IPS-11a (cell line): ENCODE measurements around the gene ARG2.

Experiments
- H3K4me3 ChIP-seq: one replicate; pipeline ENCODE4 v1.5.1; 2013; ENCODE audit warnings: low read depth, low read length, control low read depth

Gene ARG2

DNA sequence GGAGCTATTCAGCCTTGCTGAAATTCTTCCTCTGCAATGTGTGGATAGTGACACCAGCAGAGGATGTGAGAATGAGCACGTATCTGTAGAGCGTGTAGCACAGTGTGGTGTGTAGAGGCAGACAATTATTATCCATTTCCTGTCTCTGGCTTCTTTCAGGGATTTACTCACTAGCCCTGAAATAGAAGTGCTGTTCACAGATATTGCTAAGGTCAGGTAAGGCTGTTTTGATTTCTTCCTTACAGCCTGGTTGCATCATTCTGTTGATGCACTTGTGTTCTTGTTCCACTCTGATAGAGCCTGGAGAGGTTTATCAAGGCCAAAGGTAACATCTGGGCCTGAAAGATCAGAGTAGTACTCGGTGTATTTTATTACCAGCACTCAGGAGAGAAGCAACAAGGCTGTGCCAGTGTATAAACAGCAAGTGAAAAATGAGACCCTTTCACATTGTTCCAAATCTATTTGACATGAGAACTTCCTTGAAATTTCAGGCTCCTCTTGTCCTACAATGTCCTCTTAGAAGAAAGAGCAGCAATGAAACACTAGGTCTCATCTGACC is 16.7 kb downstream of the ARG2 start:
- H3K4me3 ChIP-seq = no peak overlapping the region

GRCh38 chr14:67638642-67639041 is 18.9 kb downstream of the ARG2 start:
- H3K4me3 ChIP-seq = no peak overlapping the region

DNA sequence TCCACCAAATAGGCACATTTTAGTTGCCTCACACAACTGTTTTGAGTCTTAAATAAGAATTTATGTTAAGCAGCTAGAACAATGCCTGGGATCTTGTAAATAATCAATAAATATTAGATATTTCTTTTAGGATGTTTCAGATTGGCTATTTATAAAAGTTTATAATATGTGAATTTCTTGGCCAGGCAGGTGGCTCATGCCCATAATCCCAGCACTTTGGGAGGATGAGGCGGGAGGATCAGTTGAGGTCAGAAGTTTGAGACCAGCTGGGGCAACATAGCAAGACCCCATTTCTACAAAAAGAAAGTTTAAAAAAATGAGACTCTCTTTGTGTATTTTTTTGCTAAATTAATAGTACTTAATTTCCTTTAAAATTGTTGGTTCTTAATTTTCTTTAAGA is 21.8 kb downstream of the ARG2 start:
- no peak overlapping the region for H3K4me3 ChIP-seq

GRCh38 chr14:67641902-67642749 is 22.4 kb downstream of the ARG2 start:
- no peak overlapping the region for H3K4me3 ChIP-seq

- no peak overlapping the region for H3K4me3 ChIP-seq
Observed at GRCh38 chr14:67643713-67644112, 24.0 kb downstream of the ARG2 start.

DNA sequence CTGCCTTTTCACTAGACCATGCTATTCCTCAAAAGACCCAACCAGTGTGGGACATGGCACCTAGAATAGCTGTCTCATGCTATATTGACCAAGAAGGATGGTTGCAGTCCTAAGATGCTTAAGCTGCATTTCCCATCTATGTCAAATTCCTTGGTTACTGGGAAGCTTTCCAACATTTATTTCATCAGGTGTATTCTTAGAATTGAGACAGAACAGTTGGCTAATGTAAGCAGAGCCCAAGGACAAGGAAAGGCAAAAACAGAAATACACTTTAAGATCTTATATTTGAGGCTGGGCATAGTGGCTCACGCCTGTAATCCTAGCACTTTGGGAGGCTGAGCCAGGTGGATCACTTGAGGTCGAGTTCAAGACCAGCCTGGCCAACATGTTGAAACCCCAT is 24.7 kb downstream of the ARG2 start:
- H3K4me3 ChIP-seq = no peak overlapping the region

DNA sequence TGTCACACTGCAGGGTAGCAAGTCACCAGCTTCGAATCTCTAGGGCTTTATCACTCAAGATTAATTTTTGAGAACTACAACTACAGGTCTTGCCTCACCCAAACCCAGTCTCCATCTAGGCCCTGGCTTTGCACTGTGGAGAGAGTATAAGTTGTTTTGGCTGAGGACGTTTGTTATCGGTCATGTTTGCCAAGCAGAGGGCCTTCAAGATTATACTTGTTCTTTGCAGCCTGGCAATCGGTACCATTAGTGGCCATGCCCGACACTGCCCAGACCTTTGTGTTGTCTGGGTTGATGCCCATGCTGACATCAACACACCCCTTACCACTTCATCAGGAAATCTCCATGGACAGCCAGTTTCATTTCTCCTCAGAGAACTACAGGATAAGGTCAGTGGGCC is 25.7 kb downstream of the ARG2 start:
- no peak overlapping the region for H3K4me3 ChIP-seq

DNA sequence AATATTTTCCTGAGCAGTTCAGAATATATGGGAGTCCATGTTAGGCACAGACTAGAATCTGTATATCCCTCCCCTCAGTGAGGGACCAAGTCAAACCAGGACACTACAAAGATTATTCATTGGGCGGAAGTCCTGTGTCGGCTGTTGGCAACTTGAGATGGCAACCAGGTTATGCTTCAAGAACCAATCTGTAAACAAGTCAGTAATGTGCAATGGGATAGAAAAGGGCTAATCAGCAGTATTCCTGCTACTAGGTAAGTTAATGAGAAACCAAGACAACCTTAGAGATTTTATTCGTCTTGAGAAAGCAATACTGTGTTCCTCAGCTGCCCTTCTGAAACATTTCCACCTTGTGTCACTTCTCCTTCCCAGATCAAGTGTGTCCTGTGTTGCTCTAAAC is 26.4 kb downstream of the ARG2 start:
- H3K4me3 ChIP-seq = no peak overlapping the region

DNA sequence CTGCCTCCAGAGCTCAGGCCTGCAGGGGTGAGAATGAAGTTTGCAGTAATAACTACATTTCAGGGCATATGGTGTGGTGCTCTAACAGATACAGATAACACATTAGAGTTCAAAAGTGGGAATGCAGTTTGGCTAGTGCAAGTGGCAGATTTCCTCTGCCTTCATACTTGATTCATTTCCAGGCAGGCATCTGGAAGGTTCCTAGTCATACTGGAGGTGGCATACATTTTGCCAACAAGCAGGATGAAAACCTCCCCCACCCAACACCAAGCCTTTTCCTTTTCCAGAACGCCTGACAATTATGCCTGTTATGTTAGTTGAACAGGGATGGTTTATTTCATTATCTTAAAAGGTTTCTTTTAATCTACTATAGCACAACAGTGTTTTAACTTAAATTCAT is 30.4 kb downstream of the ARG2 start:
- H3K4me3 ChIP-seq = no peak overlapping the region

- H3K4me3 ChIP-seq = no peak overlapping the region
Observed at GRCh38 chr14:67650694-67651093, 31.0 kb downstream of the ARG2 start.

DNA sequence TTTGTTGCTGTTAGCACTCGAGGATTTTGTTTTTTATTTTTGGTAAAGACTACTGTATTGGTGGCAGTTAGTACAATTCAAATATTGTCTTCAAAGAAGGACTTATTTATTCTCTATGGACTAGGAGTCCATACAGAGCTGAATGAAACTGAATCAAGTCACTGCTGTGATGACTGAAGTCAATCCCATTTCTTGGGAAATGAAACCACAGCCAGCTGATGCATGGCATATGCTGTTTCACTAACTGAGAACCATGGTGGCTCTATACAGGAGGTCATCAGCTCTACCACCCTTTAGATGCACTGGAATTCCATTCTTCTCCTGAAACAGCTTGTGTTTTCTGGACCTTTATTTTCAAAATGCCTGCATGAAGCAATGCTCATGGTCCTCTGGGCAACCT is 32.5 kb downstream of the ARG2 start:
- H3K4me3 ChIP-seq = no peak overlapping the region

DNA sequence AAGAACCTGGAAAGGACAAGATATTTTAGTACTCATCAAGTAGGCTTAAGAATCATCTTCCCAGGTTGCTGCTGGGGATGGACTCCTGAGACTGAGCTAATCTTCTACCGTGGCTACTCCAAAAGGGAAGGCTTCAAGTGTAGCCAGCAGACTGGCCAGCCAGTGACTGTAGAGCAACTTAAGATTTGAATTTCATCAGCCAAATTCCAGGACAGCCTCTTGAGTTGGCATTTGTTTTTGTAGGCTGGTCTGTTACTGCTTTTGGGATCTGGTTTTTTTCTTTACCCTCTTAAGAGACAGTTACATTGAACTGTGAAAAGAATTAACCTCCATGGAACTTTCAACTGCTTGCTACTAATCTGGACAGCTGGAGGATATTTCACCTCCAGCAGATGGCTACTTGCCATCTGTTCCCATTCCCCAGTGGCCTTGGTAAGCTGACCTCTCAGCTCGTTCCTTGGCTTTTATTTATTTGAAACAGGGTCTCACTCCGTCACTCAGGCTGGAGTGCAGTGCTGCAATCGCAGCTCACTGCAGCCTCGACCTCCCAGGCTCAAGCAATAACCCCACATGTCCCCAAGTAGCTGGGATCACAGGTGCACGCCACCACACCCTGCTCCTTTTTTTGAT is 34.0 kb downstream of the ARG2 start:
- no peak overlapping the region for H3K4me3 ChIP-seq

DNA sequence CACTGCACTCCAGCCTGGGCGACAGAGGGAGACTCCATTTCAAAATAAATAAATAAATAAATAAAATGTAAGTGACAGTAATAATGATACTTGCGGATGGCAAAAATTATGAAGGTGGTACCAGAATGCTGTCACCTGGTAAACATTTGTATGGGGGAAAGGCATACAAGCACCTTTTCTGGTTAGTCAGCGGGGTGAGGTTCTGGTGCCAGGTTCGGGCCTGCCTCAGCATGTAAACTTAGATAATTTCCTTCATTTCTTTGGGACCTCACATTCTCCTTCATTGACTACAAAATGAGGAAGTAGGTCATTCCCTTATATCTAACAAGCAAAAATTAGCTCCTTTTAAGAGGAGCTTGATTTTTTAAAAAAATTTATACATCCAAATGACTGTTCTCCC is 43.9 kb downstream of the ARG2 start:
- no peak overlapping the region for H3K4me3 ChIP-seq

- no peak overlapping the region for H3K4me3 ChIP-seq
Observed at GRCh38 chr14:67665868-67666267, 46.1 kb downstream of the ARG2 start.

- no peak overlapping the region for H3K4me3 ChIP-seq
Observed at GRCh38 chr14:67666750-67667449, 47.2 kb downstream of the ARG2 start.

GRCh38 chr14:67668559-67668958 is 48.8 kb downstream of the ARG2 start:
- no peak overlapping the region for H3K4me3 ChIP-seq

DNA sequence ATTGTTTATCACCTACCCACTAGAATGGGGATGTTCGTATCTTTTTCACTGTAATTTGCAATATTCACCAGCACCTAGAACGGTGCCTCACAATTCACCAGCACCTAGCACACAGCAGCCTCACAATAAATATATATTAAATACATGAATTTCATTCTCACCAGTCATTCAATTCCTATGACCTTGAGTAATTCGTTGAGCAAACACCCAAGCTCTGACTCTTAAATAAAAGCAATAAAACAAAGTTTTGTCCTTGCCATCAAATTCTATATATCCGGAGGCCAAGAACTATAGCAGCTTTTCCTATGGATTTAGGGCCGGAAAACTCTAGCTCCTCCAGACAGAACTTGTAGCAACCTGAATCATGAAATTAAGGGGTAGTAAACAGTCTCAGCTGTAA is 53.7 kb downstream of the ARG2 start:
- peak overlapping the region; percentile 82 for H3K4me3 ChIP-seq

GRCh38 chr14:67674139-67674479 is 54.4 kb downstream of the ARG2 start:
- H3K4me3 ChIP-seq = peak overlapping the region; percentile 82

DNA sequence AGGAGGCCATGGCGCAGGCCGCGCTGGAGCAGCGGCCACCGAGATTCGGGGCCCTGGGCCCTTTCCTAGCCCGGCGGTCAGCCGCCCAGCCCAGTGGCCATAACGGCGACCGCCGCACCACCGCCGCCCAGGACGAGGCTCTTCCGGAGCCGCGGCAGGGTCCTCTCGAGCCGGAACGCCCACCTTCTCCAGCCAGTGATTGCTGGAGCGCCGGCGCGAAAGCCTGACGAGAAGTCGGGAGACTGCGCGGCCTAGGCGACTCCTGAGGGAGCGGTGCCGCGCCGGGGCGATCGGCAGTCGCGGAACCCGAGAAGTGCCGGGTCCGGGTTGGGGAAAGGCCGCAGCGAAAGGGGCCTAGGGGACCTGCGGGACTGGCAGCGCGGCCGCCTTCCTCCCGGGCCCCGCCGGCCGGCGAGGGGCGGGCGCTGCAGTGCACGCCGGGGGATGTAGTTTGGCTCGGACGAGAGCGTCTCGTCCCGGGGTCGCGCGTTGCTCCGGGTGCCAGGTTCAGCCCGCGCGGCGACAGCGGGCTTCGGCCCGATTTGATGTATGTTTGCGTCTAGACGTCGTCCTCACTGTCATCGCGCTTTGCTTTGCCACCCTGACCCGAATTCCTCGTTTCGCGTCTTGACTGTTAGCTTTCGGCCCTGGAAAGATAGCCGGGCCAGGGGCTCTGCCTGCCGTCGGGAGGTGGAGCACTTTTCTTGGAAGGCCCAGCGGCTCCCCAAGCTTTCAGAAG is 54.9 kb downstream of the ARG2 start, which contains the start of gene VTI1B:
TSS of gene VTI1B (minus strand) at position 153 of the 739 bp plus-strand sequence. CDS start at position 10, 143 bp downstream.
- peak within 1 kb of the TSS; percentile 82 for H3K4me3 ChIP-seq

DNA sequence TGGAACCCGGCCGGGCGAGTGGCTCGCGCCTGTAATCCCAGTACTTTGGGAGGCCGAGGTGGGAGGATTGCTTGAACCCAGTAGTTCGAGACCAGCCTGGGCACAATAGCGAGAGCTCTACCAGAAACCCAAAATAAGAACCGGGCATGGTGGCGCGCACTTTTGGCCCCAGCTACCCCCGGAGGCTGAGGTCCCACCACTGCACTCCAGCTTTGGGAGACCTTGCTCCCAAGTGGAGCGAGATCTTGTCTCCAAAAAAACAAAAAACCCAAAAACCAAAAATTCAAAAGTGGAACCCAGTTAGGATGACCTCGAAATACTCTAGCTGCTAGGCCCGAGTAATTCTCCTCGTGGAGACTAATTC is 55.5 kb downstream of the ARG2 start:
- peak overlapping the region; percentile 82 for H3K4me3 ChIP-seq

DNA sequence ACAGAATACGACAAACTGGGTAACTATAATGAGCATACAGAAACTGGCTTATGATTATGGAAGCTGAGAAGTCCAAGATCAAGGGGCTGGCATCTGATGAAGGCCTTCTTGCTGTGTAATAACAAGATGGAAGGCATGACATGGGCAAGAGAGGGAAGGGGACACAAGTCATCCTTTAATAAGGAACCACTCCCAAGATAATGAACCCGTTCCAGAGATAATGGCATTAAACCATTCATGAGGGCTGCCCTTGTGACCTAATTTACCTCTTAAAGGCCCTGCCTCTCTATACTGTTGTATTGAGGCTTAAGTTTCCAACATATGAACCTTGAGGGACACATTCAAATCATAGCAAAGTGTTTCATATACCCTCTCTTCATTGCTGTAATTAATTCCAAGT is 59.3 kb downstream of the ARG2 start:
- H3K4me3 ChIP-seq = no peak overlapping the region
